ENCODE measurements around the gene PHF11. TPM values are rescaled to one million over a fixed set of nuclear protein-coding genes. Genes with fewer than 3 reads are reported as not detected.

PHF11 gene
- total and polyA plus RNA-seq, 2 of the 13 experiments (the other 11 are each of a cell fraction or from before 2014, with no cell fraction given), result 15.8 to 22.0 TPM

- no peak for FAIRE-seq
- intact Hi-C loops (cut with micrococcal nuclease; ENCODE audit: unreplicated experiment), result no loop called here
- DNase-seq (ENCODE audit: low spot score), result no peak
These were observed 29.2 kb downstream of the PHF11 start for GRCh38 chr13:49524740-49525501.

GRCh38 chr13:49527123-49527522, 31.4 kb downstream of the PHF11 start:
- Histone ChIP-seq H3K27me3 (ENCODE audit: control insufficient read depth in 1 of 2, insufficient read depth in 2 of 2, low read length in 2 of 2) (no peaks in the 10 kb centered on the region), H3K36me3 (replicated peaks in 1 of 2; ENCODE audit: control insufficient read depth in 1 of 2, insufficient read depth in 2 of 2, low read length in 2 of 2) (peaks cover 0 to 10% of the 10 kb centered on the region in 2 experiments; a peak in 3 of 5 replicates), H3K4me3 (replicated peaks in 1 of 3; ENCODE audit: insufficient read depth in 1 of 3, low read depth in 2 of 3, low read length in 3 of 3) (no peak overlapping the region), H3K4me1 (ENCODE audit: insufficient read depth, low read length) (no peaks in the 10 kb centered on the region), H3K9me3 (ENCODE audit: low read length) (no peaks in the 10 kb centered on the region), H3K9ac (ENCODE audit: insufficient read depth, low read depth, low read length) (no peak overlapping the region), H3K4me2 (ENCODE audit: low read depth, low read length) (no peak overlapping the region), H4K20me1 (ENCODE audit: insufficient read depth, low read length) (no peaks in the 10 kb centered on the region), H2AFZ (ENCODE audit: low read length) (no peak overlapping the region), H3K79me2 (ENCODE audit: insufficient read depth, low read length) (no peaks in the 10 kb centered on the region), H3K27ac (ENCODE audit: extremely low read length, insufficient read depth, low read length) (no peak overlapping the region)
- in situ Hi-C loops (cut with HindIII; ENCODE audit: extremely low pct_ligation_motif_present, low pct_unique_long_range_greater_than_20kb) (no loop called here), intact Hi-C loops (cut with micrococcal nuclease; ENCODE audit: unreplicated experiment) (no loop called here)
- BruUV-seq (replicated peaks), result no TSS peak
- ChIA-PET POLR2A (no interaction called here), CTCF (ENCODE audit: low intra/inter-chr PET ratio, low total read pairs) (no interaction called here)
- DNase-seq (ENCODE audit: low spot score) (no peak), ATAC-seq (no peak), FAIRE-seq (no peak)
- WGBS (ENCODE audit: low lambda C conversion rate), result 96% methylated on average over 2 of the region's 2 CpGs
- TF ChIP-seq, protein P1, sequence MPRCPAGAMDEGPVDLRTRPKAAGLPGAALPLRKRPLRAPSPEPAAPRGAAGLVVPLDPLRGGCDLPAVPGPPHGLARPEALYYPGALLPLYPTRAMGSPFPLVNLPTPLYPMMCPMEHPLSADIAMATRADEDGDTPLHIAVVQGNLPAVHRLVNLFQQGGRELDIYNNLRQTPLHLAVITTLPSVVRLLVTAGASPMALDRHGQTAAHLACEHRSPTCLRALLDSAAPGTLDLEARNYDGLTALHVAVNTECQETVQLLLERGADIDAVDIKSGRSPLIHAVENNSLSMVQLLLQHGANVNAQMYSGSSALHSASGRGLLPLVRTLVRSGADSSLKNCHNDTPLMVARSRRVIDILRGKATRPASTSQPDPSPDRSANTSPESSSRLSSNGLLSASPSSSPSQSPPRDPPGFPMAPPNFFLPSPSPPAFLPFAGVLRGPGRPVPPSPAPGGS (CRISPR knock-in tag; IDR thresholded peaks at IDR 0.05), result no peak
- TF ChIP-seq, protein P2, sequence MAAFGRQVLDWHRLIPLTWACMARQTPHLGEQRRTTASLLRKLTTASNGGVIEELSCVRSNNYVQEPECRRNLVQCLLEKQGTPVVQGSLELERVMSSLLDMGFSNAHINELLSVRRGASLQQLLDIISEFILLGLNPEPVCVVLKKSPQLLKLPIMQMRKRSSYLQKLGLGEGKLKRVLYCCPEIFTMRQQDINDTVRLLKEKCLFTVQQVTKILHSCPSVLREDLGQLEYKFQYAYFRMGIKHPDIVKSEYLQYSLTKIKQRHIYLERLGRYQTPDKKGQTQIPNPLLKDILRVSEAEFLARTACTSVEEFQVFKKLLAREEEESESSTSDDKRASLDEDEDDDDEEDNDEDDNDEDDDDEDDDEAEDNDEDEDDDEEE (CRISPR knock-in tag; IDR thresholded peaks at IDR 0.05), result no peak
- TF ChIP-seq SRY (CRISPR knock-in tag; IDR thresholded peaks at IDR 0.05), result no peak
- TF ChIP-seq TP53 (CRISPR knock-in tag; conservative IDR thresholded peaks at IDR 0.05), result no peak

More at GRCh38 chr13:49524740-49525501, 29.2 kb downstream of the PHF11 start:
- no peak overlapping the region for H3K4me3 ChIP-seq (replicated peaks in 1 of 3; ENCODE audit: insufficient read depth in 1 of 3, low read depth in 2 of 3, low read length in 3 of 3)
- TF ChIP-seq RARA (CRISPR knock-in tag; IDR thresholded peaks at IDR 0.05), result no peak
- no peak for TF ChIP-seq SAFB2 (CRISPR knock-in tag; IDR thresholded peaks at IDR 0.05; ENCODE audit: borderline replicate concordance, low read depth)
- 95% methylated on average over 5 of the region's 5 CpGs for WGBS (ENCODE audit: low lambda C conversion rate)
- in situ Hi-C loops (cut with HindIII; ENCODE audit: extremely low pct_ligation_motif_present, low pct_unique_long_range_greater_than_20kb), result no loop called here
- ChIA-PET POLR2A (no interaction called here), CTCF (ENCODE audit: low intra/inter-chr PET ratio, low total read pairs) (no interaction called here)
- peaks cover 2 to 9% of the 10 kb centered on the region in 2 experiments; a peak in 3 of 5 replicates for H3K36me3 ChIP-seq (replicated peaks in 1 of 2; ENCODE audit: control insufficient read depth in 1 of 2, insufficient read depth in 2 of 2, low read length in 2 of 2)
- no peak overlapping the region for H2AFZ ChIP-seq (ENCODE audit: low read length)
- no peak overlapping the region for H3K4me2 ChIP-seq (ENCODE audit: low read depth, low read length)
- H3K9me3 ChIP-seq (ENCODE audit: low read length), result no peaks in the 10 kb centered on the region
- H3K27ac ChIP-seq (ENCODE audit: extremely low read length, insufficient read depth, low read length), result no peak overlapping the region
- BruUV-seq (replicated peaks), result no TSS peak
- H3K4me1 ChIP-seq (ENCODE audit: insufficient read depth, low read length), result no peaks in the 10 kb centered on the region
- no peaks in the 10 kb centered on the region for H3K27me3 ChIP-seq (ENCODE audit: control insufficient read depth in 1 of 2, insufficient read depth in 2 of 2, low read length in 2 of 2)
- no peak for ATAC-seq
- H4K20me1 ChIP-seq (ENCODE audit: insufficient read depth, low read length), result no peaks in the 10 kb centered on the region
- H3K9ac ChIP-seq (ENCODE audit: insufficient read depth, low read depth, low read length), result no peak overlapping the region
- no peaks in the 10 kb centered on the region for H3K79me2 ChIP-seq (ENCODE audit: insufficient read depth, low read length)

Measured in HepG2 (cell line).